ENCODE data around the gene SPRTN.

DNA sequence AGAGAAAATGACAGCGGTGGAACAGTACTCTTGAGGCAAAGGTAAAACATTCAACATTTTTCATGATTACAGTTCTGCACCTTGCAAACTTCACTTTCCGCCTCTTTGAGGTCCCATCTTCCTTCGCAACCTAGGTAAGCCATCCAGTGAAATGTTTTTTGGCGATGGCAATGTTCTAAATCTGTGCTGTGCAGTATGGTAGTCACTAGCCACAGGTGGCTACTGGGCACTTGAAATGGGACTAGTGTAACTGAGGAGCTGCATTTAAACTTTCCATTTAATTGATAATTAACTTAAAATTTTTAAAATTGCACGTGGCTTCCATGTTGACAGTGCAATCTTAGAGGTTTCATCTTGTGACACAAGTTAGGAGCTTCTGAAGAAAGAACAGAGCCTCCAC lies 13.4 kb upstream of the SPRTN start:
- TF ChIP-seq CTCF (IDR thresholded peaks at IDR 0.05; ENCODE audit: poor library complexity) (no peak), EZH2phosphoT487 (IDR thresholded peaks at IDR 0.05; ENCODE audit: low read depth, severe bottlenecking, unreplicated experiment) (no peak), EZH2 (IDR thresholded peaks at IDR 0.05; ENCODE audit: borderline replicate concordance) (no peak)

Measured in hepatocyte (in vitro differentiated cells).